Suprapubic skin (tissue), 4 donors: ENCODE measurements around the gene PDE5A.

Source experiments
- EP300 ChIP-seq: sonication (generic); formaldehyde crosslinking; IDR thresholded peaks from one replicate; pipeline ENCODE4 v1.6.1; 2017; ENCODE audit warnings: antibody characterized with exemption
- POLR2A ChIP-seq, 2 donors: fragments of 450-650 bp; IDR thresholded peaks; one replicate each; pipeline ENCODE4 v1.6.1; 2017; ENCODE audit warnings: antibody characterized with exemption in 2 of 2, mild to moderate bottlenecking in 2 of 2, moderate library complexity in 2 of 2
- POLR2AphosphoS5 ChIP-seq, 3 donors: sonication (generic); formaldehyde crosslinking; IDR thresholded peaks; one replicate each; pipeline ENCODE4 v1.6.1; 2017; ENCODE audit warnings: antibody characterized with exemption in 3 of 3
- TF ChIP-seq, protein P1 (sequence below), 2 donors: fragments of 200-600 bp in 1 of 2; fragments of 450-650 bp in 1 of 2; sonication (generic) in 1 of 2; IDR thresholded peaks; one replicate each; pipeline ENCODE4 v1.5.1; 2016 to 2019; ENCODE audit warnings: antibody characterized with exemption in 2 of 2, mild to moderate bottlenecking in 1 of 2, moderate library complexity in 1 of 2

GRCh38 chr4:119477412-119478053 is 151.1 kb downstream of the PDE5A start:
- TF ChIP-seq POLR2A (IDR thresholded peaks at IDR 0.05) (no peak), POLR2AphosphoS5 (IDR thresholded peaks at IDR 0.05) (no peak), EP300 (no peak)
- TF ChIP-seq, protein P1, sequence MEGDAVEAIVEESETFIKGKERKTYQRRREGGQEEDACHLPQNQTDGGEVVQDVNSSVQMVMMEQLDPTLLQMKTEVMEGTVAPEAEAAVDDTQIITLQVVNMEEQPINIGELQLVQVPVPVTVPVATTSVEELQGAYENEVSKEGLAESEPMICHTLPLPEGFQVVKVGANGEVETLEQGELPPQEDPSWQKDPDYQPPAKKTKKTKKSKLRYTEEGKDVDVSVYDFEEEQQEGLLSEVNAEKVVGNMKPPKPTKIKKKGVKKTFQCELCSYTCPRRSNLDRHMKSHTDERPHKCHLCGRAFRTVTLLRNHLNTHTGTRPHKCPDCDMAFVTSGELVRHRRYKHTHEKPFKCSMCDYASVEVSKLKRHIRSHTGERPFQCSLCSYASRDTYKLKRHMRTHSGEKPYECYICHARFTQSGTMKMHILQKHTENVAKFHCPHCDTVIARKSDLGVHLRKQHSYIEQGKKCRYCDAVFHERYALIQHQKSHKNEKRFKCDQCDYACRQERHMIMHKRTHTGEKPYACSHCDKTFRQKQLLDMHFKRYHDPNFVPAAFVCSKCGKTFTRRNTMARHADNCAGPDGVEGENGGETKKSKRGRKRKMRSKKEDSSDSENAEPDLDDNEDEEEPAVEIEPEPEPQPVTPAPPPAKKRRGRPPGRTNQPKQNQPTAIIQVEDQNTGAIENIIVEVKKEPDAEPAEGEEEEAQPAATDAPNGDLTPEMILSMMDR (IDR thresholded peaks at IDR 0.05), result no peak
